SK-N-SH (cell line): ENCODE results near the gene CCDC9.

ENCODE experiments used
- EZH2phosphoT487 ChIP-seq: fragments of 200-600 bp; sonication (generic); IDR thresholded peaks from 2 replicates; pipeline ENCODE4 v1.6.1; 2017; ENCODE audit warnings: low read depth, mixed run types, mild to moderate bottlenecking, antibody characterized with exemption, moderate library complexity, borderline replicate concordance
- PBX3 ChIP-seq: IDR thresholded peaks from 2 replicates; pipeline ENCODE4; 2012
- POLR2AphosphoS5 ChIP-seq: IDR thresholded peaks from 2 replicates; pipeline ENCODE4 v1.6.1; 2012; ENCODE audit warnings: low read depth, low read length
- RAD21 ChIP-seq: IDR thresholded peaks from 2 replicates; pipeline ENCODE4 v1.6.1; 2012; ENCODE audit warnings: mild to moderate bottlenecking, low read length
- USF1 ChIP-seq: IDR thresholded peaks from 2 replicates; pipeline ENCODE4 v1.4.0; 2012; ENCODE audit warnings: low read depth, borderline replicate concordance
- TF ChIP-seq, protein P1 (sequence below): IDR thresholded peaks from 2 replicates; pipeline ENCODE4 v1.4.0; 2012; ENCODE audit warnings: low read depth
- TF ChIP-seq, protein P2 (sequence below): fragments of 200-600 bp; sonication (generic); IDR thresholded peaks from 2 replicates; pipeline ENCODE4 v1.6.1; 2017; ENCODE audit warnings: antibody characterized with exemption, mild to moderate bottlenecking, moderate library complexity
- TF ChIP-seq, protein P3 (sequence below): IDR thresholded peaks from 2 replicates; pipeline ENCODE4 v1.4.0; 2012; ENCODE audit warnings: low read depth, borderline replicate concordance

GRCh38 chr19:47309038-47309437 lies 52.7 kb downstream of the CCDC9 start:
- TF ChIP-seq, protein P1, sequence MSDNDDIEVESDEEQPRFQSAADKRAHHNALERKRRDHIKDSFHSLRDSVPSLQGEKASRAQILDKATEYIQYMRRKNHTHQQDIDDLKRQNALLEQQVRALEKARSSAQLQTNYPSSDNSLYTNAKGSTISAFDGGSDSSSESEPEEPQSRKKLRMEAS = no peak
- TF ChIP-seq EZH2phosphoT487 = no peak
- TF ChIP-seq, protein P2, sequence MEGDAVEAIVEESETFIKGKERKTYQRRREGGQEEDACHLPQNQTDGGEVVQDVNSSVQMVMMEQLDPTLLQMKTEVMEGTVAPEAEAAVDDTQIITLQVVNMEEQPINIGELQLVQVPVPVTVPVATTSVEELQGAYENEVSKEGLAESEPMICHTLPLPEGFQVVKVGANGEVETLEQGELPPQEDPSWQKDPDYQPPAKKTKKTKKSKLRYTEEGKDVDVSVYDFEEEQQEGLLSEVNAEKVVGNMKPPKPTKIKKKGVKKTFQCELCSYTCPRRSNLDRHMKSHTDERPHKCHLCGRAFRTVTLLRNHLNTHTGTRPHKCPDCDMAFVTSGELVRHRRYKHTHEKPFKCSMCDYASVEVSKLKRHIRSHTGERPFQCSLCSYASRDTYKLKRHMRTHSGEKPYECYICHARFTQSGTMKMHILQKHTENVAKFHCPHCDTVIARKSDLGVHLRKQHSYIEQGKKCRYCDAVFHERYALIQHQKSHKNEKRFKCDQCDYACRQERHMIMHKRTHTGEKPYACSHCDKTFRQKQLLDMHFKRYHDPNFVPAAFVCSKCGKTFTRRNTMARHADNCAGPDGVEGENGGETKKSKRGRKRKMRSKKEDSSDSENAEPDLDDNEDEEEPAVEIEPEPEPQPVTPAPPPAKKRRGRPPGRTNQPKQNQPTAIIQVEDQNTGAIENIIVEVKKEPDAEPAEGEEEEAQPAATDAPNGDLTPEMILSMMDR = no peak
- TF ChIP-seq PBX3 = no peak
- no peak for TF ChIP-seq POLR2AphosphoS5
- TF ChIP-seq, protein P3, sequence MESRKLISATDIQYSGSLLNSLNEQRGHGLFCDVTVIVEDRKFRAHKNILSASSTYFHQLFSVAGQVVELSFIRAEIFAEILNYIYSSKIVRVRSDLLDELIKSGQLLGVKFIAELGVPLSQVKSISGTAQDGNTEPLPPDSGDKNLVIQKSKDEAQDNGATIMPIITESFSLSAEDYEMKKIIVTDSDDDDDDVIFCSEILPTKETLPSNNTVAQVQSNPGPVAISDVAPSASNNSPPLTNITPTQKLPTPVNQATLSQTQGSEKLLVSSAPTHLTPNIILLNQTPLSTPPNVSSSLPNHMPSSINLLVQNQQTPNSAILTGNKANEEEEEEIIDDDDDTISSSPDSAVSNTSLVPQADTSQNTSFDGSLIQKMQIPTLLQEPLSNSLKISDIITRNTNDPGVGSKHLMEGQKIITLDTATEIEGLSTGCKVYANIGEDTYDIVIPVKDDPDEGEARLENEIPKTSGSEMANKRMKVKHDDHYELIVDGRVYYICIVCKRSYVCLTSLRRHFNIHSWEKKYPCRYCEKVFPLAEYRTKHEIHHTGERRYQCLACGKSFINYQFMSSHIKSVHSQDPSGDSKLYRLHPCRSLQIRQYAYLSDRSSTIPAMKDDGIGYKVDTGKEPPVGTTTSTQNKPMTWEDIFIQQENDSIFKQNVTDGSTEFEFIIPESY = no peak
- TF ChIP-seq RAD21 = no peak
- no peak for TF ChIP-seq USF1
